LNCaP clone FGC (cell line): ENCODE results near the gene MT1H.
A peak's percentile ranks its signal among the peaks of the same experiment; 100 is the strongest.

Experiments
- DNase-seq: peaks from one replicate; pipeline ENCODE4 v3.0.0-alpha.2; 2011; ENCODE audit warnings: low read depth
- H3K4me3 ChIP-seq: 2 replicates; pipeline ENCODE4 v1.5.1; 2011; ENCODE audit warnings: mild to moderate bottlenecking, low read depth, low read length, control low read depth
- TF ChIP-seq, protein P1 (sequence below): IDR thresholded peaks from 2 replicates; pipeline ENCODE4 v1.5.1; 2012; ENCODE audit warnings: mild to moderate bottlenecking; ENCODE audit not compliant: control insufficient read depth, insufficient read depth; ENCODE audit errors: extremely low read depth

The MT1H gene

DNA sequence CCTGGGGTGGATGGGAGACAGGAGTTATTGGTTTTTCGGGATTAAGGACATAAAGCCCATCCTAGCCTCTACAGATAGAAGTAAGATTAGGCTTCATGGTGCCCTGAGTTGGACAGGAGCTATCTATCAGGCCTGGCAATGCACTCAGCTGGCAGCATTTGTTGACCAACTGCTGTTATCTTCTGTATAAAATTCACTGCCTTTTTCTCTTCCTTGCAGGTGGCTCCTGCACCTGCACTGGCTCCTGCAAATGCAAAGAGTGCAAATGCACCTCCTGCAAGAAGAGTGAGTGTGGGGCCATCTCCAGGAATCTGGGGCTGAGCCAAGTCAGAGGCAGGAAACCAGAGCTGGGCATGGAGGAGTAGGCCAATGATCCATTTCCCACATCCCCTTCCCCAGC is 30.6 kb upstream of the MT1H start:
- peak; percentile 42 for DNase-seq
- TF ChIP-seq, protein P1, sequence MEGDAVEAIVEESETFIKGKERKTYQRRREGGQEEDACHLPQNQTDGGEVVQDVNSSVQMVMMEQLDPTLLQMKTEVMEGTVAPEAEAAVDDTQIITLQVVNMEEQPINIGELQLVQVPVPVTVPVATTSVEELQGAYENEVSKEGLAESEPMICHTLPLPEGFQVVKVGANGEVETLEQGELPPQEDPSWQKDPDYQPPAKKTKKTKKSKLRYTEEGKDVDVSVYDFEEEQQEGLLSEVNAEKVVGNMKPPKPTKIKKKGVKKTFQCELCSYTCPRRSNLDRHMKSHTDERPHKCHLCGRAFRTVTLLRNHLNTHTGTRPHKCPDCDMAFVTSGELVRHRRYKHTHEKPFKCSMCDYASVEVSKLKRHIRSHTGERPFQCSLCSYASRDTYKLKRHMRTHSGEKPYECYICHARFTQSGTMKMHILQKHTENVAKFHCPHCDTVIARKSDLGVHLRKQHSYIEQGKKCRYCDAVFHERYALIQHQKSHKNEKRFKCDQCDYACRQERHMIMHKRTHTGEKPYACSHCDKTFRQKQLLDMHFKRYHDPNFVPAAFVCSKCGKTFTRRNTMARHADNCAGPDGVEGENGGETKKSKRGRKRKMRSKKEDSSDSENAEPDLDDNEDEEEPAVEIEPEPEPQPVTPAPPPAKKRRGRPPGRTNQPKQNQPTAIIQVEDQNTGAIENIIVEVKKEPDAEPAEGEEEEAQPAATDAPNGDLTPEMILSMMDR = no peak
- H3K4me3 ChIP-seq = no peak overlapping the region

DNA sequence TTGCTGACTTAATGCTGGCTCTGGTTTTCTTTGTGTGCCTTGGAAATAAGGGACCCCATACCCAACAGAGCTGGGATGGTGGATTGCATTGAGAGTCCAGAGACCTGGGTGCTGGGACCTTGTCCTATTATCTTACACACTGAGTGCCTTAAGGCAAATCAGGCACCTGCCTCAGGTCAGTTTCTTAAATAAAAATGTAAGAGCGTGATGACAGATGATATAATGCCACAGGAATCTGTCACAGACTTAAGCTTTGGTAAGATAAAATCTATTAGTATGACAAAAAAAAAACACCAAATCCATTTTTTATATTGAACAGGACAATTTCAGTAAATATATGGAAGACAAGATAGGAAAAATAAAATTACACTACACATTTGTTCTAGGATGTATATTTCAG is 29.5 kb upstream of the MT1H start:
- DNase-seq = no peak
- TF ChIP-seq, protein P1 = no peak
- no peak overlapping the region for H3K4me3 ChIP-seq

DNA sequence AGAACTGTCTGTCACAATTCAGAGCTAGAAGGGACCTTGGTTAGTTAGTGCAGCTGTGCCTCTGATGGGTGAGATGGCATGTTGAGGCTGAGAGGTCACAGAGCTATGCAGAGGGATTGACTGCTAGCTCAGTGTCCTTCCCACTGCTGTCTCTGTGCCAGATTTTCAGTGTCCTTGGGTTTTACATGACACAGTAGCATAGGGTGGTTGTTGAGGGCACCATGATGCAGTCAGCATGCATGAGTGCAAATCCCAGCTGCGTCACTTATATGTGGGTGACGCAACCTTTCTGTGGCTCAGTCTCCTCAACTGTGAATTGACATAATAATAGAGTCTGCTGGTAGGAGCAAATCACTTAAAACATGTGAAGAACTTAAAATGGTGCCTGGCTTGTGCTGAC is 28.4 kb upstream of the MT1H start:
- DNase-seq = no peak
- H3K4me3 ChIP-seq = no peak overlapping the region
- TF ChIP-seq, protein P1 = no peak

DNA sequence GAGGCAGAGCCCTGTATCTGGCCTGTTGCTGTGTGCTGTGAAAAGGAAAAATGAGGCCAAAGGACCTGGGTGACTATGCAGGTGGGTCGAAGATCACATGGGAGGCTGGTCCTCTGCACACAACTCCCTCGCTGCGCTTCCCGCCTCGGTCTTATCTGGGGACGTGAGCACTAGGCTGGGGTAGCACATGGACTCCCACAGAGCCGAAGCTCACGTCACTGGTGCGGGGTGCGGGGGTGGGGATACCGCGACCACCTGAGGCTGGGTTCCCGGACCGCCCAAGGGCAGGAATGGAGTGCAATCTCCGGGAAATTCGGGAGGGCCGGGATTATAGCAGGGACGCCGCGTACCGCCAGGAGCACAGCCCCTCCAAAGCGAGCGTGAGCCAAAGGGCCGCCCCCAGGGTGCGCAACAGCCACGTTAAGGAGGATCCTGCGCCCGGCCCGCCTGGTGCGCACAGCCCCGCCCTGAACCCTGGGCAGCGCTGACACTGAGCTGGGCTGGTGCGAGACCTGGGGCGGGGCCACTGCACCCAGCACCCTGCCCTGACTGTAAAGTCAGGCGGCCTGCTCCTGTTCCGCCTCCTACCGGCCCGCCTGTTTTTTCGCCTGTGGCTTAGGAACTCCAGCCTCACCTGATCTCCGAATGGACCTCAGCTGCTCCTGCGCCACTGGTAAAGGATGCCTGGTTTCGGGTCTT is 26.4 kb upstream of the MT1H start:
- peak overlapping the region; percentile 40 for H3K4me3 ChIP-seq
- peak; percentile 63 for DNase-seq
- TF ChIP-seq, protein P1 = peak; percentile 58

DNA sequence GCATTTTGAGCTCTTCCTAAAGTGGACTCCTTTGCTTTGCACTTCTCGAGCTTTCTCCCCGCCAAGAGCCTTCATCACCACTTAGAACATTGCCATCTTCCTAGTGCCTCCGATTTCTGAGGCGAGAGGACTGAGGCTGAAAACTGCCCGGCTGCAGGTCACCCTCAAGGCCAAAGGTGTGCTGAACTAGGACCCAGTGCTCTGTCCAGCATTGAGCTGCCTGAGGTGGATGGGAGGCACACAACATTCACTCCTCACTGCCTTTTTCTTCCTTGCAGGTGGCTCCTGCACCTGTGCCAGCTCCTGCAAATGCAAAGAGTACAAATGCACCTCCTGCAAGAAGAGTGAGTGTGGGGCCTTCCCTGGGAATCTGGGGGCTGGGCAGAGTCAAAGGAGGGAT is 25.8 kb upstream of the MT1H start:
- TF ChIP-seq, protein P1 = no peak
- peak overlapping the region; percentile 40 for H3K4me3 ChIP-seq
- DNase-seq = no peak

DNA sequence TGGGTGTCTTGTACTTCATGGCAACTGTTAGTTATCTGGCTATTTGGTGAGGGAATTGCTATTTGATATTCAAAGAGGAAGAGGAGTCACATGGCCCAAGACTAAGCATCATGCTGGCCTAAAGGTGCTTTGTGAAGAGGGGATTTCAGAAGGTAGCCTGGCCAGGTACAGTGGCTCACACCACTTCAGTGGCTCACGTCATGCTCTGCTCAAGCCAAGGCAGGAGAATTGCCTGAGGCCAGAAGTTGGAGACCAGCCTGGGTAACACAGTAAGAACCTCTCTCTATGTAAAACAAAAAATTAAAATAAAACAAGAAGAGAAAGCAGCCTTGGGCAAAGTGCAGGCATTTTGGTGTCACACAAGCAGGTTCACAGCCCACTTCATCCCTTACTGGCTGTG is 24.3 kb upstream of the MT1H start:
- TF ChIP-seq, protein P1 = no peak
- no peak for DNase-seq

DNA sequence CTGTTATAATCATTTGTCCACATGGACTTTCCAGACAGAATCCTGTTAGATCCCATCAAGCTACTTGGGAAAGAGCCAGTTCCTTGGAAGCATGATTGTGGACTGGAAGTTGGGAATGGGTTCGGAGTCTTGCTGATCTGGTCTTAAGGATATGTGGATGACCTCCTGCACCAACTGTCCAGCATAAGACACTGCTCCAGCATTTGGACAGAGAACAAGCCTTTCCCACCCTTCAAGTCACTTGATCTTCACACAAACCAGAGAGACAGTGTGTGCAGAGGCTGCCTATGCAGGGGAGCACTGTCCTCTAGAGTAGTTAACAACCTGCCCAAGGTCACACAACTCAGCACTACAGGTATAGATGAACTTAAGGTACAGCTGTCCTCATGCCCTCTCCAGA is 23.8 kb upstream of the MT1H start:
- no peak overlapping the region for H3K4me3 ChIP-seq
- no peak for DNase-seq
- TF ChIP-seq, protein P1 = no peak

More for the DNA sequence above, 24.3 kb upstream of the MT1H start:
- H3K4me3 ChIP-seq = no peak overlapping the region
